Breast epithelium (tissue), 3 donors: Measurements from ENCODE around the gene PBXIP1.

Experiments
- CTCF ChIP-seq, 3 donors: fragments of 450-650 bp; IDR thresholded peaks; one replicate each; pipeline ENCODE4 v1.5.1; 2016 to 2017; ENCODE audit warnings: antibody characterized with exemption in 3 of 3, mild to moderate bottlenecking in 3 of 3, moderate library complexity in 3 of 3
- POLR2A ChIP-seq: fragments of 450-650 bp; IDR thresholded peaks from one replicate; pipeline ENCODE4 v1.6.1; 2016; ENCODE audit warnings: antibody characterized with exemption, mild to moderate bottlenecking, moderate library complexity

- TF ChIP-seq CTCF (IDR thresholded peaks at IDR 0.05) (no peak), POLR2A (no peak)
Measured at GRCh38 chr1:154908937-154909336, 47.0 kb downstream of the PBXIP1 start.
